K562 (cell line): ENCODE measurements around the gene SLC29A4.

Source experiments
- BACH1 ChIP-seq: fragments of 200-800 bp; sonication (Bioruptor generic); IDR thresholded peaks from 2 replicates; pipeline ENCODE4 v1.6.1; 2016; ENCODE audit warnings: missing genetic modification characterization, missing compliant biosample characterization
- BHLHE40 ChIP-seq: IDR thresholded peaks from 2 replicates; pipeline ENCODE4 v1.6.1; 2011; ENCODE audit warnings: low read length, improper control_type of control experiment
- CREB1 ChIP-seq, 2 experiments: sonication (generic) in 1 of 2; formaldehyde crosslinking in 1 of 2; IDR thresholded peaks; 2 replicates each; pipeline versions ENCODE4 v1.6.1 to v1.8.0; 2012 to 2022; ENCODE audit warnings: inconsistent platforms in 1 of 2, mild to moderate bottlenecking in 1 of 2, missing genetic modification reagents in 1 of 2, moderate library complexity in 1 of 2
- FIP1L1 ChIP-seq: fragments of 200-400 bp; formaldehyde crosslinking; IDR thresholded peaks from 2 replicates; pipeline ENCODE4 v1.6.1; 2018; ENCODE audit warnings: mild to moderate bottlenecking, low read depth, low read length; ENCODE audit not compliant: poor library complexity, severe bottlenecking
- MTA3 ChIP-seq: fragments of 450-650 bp; formaldehyde crosslinking; IDR thresholded peaks from 2 replicates; pipeline ENCODE4 v1.6.1; 2017; ENCODE audit warnings: mild to moderate bottlenecking, borderline replicate concordance
- MYC ChIP-seq, 2 experiments: fragments of 250-450 bp in 1 of 2; sonication (Bioruptor Pico) in 1 of 2; IDR thresholded peaks; 2 replicates each; pipeline versions ENCODE4 v1.5.1 to v1.6.1; 2012 to 2021; ENCODE audit warnings: low read depth in 2 of 2, borderline replicate concordance in 1 of 2, improper control_type of control experiment in 1 of 2, low read length in 1 of 2, mild to moderate bottlenecking in 1 of 2, moderate library complexity in 1 of 2
- PATZ1 ChIP-seq: fragments of 250-450 bp; sonication (Bioruptor Pico); IDR thresholded peaks from 2 replicates; pipeline ENCODE4 v1.5.0; 2020; ENCODE audit warnings: mild to moderate bottlenecking, borderline replicate concordance
- TBL1XR1 ChIP-seq, 2 experiments: IDR thresholded peaks; 2 replicates each; pipeline ENCODE4 v1.6.1; 2012; ENCODE audit warnings: improper control_type of control experiment in 2 of 2, low read length in 2 of 2, mild to moderate bottlenecking in 1 of 2
- ZNF408 ChIP-seq: fragments of 250-450 bp; sonication (Bioruptor Pico); IDR thresholded peaks from 2 replicates; pipeline ENCODE4 v1.4.0; 2020; ENCODE audit warnings: low read depth, mild to moderate bottlenecking, moderate library complexity
- ZZZ3 ChIP-seq: fragments of 450-650 bp; IDR thresholded peaks from 2 replicates; pipeline ENCODE4 v1.6.1; 2016; ENCODE audit warnings: antibody characterized with exemption, mild to moderate bottlenecking, moderate library complexity
- TF ChIP-seq, protein P1 (sequence below): sonication (generic); formaldehyde crosslinking; IDR thresholded peaks from 2 replicates; pipeline ENCODE4 v1.8.0; 2022; ENCODE audit warnings: mild to moderate bottlenecking, low read depth, missing genetic modification reagents
- TF ChIP-seq, protein P2 (sequence below), 3 experiments: IDR thresholded peaks in 2 of 3; conservative IDR thresholded peaks in 1 of 3; 2 replicates each; pipeline ENCODE4 v1.5.1; 2011 to 2012; ENCODE audit warnings: low read length in 3 of 3, mild to moderate bottlenecking in 3 of 3, control low read depth in 2 of 3, improper control_type of control experiment in 1 of 3, inconsistent platforms in 1 of 3, low read depth in 1 of 3, mixed read lengths in 1 of 3, moderate library complexity in 1 of 3; ENCODE audit not compliant: insufficient read depth in 2 of 3

DNA sequence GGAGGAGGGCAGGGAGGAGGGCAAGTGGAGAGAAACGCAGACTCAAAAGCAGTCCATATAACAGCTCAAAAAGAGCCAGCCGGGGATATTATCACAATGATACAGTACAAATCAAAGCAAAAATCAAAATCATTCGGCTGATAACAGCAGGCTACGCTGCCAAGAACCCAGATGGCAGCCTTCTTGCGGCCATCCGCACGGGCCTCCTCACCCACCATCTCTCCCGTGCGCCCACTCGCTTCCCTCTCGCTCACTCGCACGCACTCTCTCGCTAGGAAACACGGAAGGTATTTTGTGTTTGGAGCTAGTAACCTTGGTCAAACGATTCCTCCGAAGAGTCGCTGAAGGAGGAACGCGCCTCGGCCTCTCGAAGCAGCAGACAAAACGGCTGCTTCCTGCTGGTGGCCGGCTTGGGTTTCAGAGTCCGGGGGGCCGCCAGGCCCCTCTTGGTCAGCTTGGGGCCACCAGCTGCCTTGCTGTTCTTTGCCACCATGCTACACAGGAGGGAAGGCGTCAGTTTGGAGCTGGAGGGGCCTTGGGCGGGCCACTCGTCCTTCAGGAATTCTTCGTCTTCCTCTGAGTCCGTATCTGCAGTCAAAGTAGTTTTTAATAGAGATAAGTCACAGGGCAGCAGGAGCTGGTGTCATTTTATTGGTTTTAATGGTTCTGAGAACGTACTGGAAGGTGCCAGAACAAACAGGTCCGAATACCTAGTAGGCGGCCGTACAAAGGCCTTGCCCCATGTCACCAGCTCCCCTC is 68.9 kb downstream of the SLC29A4 start:
- TF ChIP-seq, protein P1, sequence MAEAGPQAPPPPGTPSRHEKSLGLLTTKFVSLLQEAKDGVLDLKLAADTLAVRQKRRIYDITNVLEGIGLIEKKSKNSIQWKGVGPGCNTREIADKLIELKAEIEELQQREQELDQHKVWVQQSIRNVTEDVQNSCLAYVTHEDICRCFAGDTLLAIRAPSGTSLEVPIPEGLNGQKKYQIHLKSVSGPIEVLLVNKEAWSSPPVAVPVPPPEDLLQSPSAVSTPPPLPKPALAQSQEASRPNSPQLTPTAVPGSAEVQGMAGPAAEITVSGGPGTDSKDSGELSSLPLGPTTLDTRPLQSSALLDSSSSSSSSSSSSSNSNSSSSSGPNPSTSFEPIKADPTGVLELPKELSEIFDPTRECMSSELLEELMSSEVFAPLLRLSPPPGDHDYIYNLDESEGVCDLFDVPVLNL, result no peak
- TF ChIP-seq, protein P2, sequence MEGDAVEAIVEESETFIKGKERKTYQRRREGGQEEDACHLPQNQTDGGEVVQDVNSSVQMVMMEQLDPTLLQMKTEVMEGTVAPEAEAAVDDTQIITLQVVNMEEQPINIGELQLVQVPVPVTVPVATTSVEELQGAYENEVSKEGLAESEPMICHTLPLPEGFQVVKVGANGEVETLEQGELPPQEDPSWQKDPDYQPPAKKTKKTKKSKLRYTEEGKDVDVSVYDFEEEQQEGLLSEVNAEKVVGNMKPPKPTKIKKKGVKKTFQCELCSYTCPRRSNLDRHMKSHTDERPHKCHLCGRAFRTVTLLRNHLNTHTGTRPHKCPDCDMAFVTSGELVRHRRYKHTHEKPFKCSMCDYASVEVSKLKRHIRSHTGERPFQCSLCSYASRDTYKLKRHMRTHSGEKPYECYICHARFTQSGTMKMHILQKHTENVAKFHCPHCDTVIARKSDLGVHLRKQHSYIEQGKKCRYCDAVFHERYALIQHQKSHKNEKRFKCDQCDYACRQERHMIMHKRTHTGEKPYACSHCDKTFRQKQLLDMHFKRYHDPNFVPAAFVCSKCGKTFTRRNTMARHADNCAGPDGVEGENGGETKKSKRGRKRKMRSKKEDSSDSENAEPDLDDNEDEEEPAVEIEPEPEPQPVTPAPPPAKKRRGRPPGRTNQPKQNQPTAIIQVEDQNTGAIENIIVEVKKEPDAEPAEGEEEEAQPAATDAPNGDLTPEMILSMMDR (IDR thresholded peaks at IDR 0.05 in 2 of 3, conservative IDR thresholded peaks at IDR 0.05 in 1 of 3; ENCODE audit: insufficient read depth in 2 of 3, low read depth in 1 of 3, low read length in 3 of 3), result no peak
- TF ChIP-seq TBL1XR1 (IDR thresholded peaks at IDR 0.05; ENCODE audit: low read length in 2 of 2) (no peak), MYC (IDR thresholded peaks at IDR 0.05; ENCODE audit: low read depth, low read length) (no peak), MYC (CRISPR knock-in tag; IDR thresholded peaks at IDR 0.05; ENCODE audit: borderline replicate concordance, low read depth) (no peak), ZNF408 (CRISPR knock-in tag) (no peak), PATZ1 (CRISPR knock-in tag) (no peak), BHLHE40 (no peak), MTA3 (no peak), CREB1 (IDR thresholded peaks at IDR 0.05) (no peak), CREB1 (CRISPR knock-in tag; IDR thresholded peaks at IDR 0.05) (no peak), FIP1L1 (no peak), BACH1 (tag) (no peak), ZZZ3 (no peak)
